ENCODE measurements around the gene IFNG. TPM values are rescaled to one million over a fixed set of nuclear protein-coding genes. Genes with fewer than 3 reads are reported as not detected.

Gene IFNG
- total and polyA plus RNA-seq, 7 experiments from 2014 or later = 0.38 to 52.6 (median 1.1) TPM; not detected in 2

DNA sequence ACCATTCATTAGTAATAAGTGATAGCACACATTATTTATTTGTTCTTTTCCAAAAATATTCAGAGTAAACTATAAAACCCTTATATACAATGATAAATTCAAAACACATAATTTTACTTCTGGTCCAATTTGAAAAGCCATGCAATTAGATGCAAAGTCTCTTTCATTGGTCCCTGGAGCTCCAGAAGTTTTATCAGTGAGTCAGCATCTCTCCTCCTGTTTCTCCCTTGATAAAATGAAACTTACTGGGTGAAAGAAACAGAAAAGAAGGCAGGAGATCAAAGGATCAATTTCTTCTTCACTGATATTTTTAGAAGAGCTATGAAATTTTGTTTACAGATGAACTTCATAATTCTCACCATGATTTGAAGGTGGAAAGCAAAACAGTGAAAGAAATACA is 47.5 kb downstream of the IFNG start:
- no peak for ATAC-seq
- no peak overlapping the region for H3K27ac ChIP-seq (ENCODE audit: low read depth, low read length)
- H3K4me3 Mint-ChIP-seq = no peak overlapping the region
- no peak for DNase-seq
- no peak overlapping the region for H3K27ac Mint-ChIP-seq
- H3K27me3 ChIP-seq (ENCODE audit: control insufficient read depth in 2 of 2, insufficient read depth in 2 of 2, low read length in 2 of 2) = no peaks in the 10 kb centered on the region
- no peaks in the 10 kb centered on the region for H3K36me3 ChIP-seq (ENCODE audit: control insufficient read depth in 2 of 3, insufficient read depth in 3 of 3, low read length in 3 of 3)
- H3K4me1 ChIP-seq (ENCODE audit: control insufficient read depth in 2 of 2, insufficient read depth in 2 of 2, low read length in 2 of 2) = peaks cover 0 to 12% of the 10 kb centered on the region in 2 donors
- intact Hi-C loops (cut with micrococcal nuclease) = loop anchor here in 1 of 2 donors (2.0 kb wide), 1 partner anchor 63 kb away; no protein-coding TSS in a partner anchor
- H3K36me3 Mint-ChIP-seq = peaks cover 0 to 14% (median 0%) of the 10 kb centered on the region in 5 donors
- peaks cover 0 to 3% (median 0%) of the 10 kb centered on the region in 11 donors for H3K9me3 Mint-ChIP-seq
- POLR2A ChIA-PET = no interaction called here
- H3K27me3 Mint-ChIP-seq = no peaks in the 10 kb centered on the region
- H3K4me3 ChIP-seq (ENCODE audit: low read length) = no peak overlapping the region
- H3K4me1 Mint-ChIP-seq = peaks cover 0 to 27% (median 0%) of the 10 kb centered on the region in 7 donors
- no peaks in the 10 kb centered on the region for H3K9me3 ChIP-seq (ENCODE audit: control insufficient read depth in 2 of 3, low read length in 3 of 3)
- CTCF ChIA-PET = no interaction called here

DNA sequence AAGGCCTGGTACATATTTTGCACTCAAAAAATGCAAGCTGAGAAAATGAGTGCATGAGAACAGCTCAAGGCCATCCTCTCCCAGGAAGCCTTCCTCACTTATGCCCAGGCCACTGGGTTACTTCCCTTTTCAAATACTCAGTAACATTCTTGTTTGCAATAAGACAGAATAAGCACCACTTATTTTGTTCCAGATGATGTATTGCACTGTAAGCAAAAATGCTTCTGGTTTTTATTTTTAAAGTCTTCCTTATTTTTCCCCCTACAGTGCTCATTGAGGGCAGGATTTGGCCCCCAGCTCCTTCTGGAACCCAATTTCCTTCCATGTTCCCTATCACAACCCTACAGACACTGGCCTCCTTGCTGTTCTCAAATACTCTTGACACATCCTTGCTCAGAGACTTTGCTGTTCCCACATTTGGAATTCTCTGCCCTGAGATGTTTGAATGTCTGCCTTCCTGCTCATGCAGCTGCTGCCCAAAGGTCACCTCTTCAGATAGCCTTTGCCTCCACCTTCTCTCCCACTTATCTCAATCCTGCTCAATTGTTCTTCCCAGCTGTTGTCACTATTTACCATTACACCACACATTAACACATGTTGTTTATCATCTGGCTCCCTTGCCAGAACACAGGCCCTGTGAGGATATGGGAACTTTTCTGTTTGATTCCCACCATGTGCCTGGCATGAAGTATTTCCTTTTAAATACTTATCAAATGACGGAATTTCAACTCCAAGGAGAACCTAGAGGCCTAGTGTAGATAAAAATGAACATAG is 49.9 kb downstream of the IFNG start:
- H3K27me3 ChIP-seq (ENCODE audit: control insufficient read depth in 2 of 2, insufficient read depth in 2 of 2, low read length in 2 of 2) = no peaks in the 10 kb centered on the region
- intact Hi-C loops (cut with micrococcal nuclease) = no loop called here
- CTCF ChIA-PET = no interaction called here
- no peaks in the 10 kb centered on the region for H3K9me3 ChIP-seq (ENCODE audit: control insufficient read depth in 2 of 3, low read length in 3 of 3)
- Mint-ChIP-seq H3K4me3 (no peak overlapping the region), H3K27me3 (no peaks in the 10 kb centered on the region), H3K27ac (no peak overlapping the region), H3K4me1 (peaks cover 0 to 12% (median 0%) of the 10 kb centered on the region in 7 donors), H3K9me3 (peaks cover 0 to 1% (median 0%) of the 10 kb centered on the region in 11 donors), H3K36me3 (peaks cover 0 to 5% (median 0%) of the 10 kb centered on the region in 5 donors)
- no peak overlapping the region for H3K27ac ChIP-seq (ENCODE audit: low read depth, low read length)
- no peaks in the 10 kb centered on the region for H3K36me3 ChIP-seq (ENCODE audit: control insufficient read depth in 2 of 3, insufficient read depth in 3 of 3, low read length in 3 of 3)
- POLR2A ChIA-PET = no interaction called here
- ATAC-seq = no peak
- H3K4me3 ChIP-seq (ENCODE audit: low read length) = no peak overlapping the region
- no peak for DNase-seq
- peaks cover 0 to 5% of the 10 kb centered on the region in 2 donors for H3K4me1 ChIP-seq (ENCODE audit: control insufficient read depth in 2 of 2, insufficient read depth in 2 of 2, low read length in 2 of 2)

DNA sequence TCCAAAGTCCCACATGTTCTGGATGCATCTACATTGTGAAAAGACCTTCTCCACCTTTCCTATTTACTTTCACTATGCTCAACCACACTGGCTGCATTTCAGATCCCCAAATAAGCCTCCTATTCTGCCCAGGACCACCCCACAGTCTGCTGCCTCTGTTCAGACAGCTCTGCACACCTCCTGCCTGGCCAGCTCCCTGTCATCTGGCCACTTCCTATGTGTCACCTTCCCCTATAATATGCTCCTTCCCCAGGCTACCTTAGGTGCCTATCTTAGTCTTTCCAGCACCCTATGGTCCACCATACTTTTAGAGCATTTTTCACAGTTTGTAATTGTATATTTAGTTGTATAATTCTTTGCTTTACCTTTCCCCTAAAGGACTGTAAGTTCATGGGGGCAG is 50.5 kb downstream of the IFNG start:
- H3K9me3 Mint-ChIP-seq = peaks cover 0 to 1% (median 0%) of the 10 kb centered on the region in 11 donors
- POLR2A ChIA-PET = no interaction called here
- no peak overlapping the region for H3K4me3 ChIP-seq (ENCODE audit: low read length)
- DNase-seq = no peak
- H3K4me1 Mint-ChIP-seq = peaks cover 0 to 12% (median 0%) of the 10 kb centered on the region in 7 donors
- peaks cover 0 to 5% (median 0%) of the 10 kb centered on the region in 5 donors for H3K36me3 Mint-ChIP-seq
- no peak overlapping the region for H3K27ac ChIP-seq (ENCODE audit: low read depth, low read length)
- CTCF ChIA-PET = no interaction called here
- no peak for ATAC-seq
- intact Hi-C loops (cut with micrococcal nuclease) = no loop called here
- no peaks in the 10 kb centered on the region for H3K9me3 ChIP-seq (ENCODE audit: control insufficient read depth in 2 of 3, low read length in 3 of 3)
- H3K27me3 Mint-ChIP-seq = no peaks in the 10 kb centered on the region
- H3K4me1 ChIP-seq (ENCODE audit: control insufficient read depth in 2 of 2, insufficient read depth in 2 of 2, low read length in 2 of 2) = peaks cover 0 to 5% of the 10 kb centered on the region in 2 donors
- no peak overlapping the region for H3K4me3 Mint-ChIP-seq
- no peak overlapping the region for H3K27ac Mint-ChIP-seq
- H3K36me3 ChIP-seq (ENCODE audit: control insufficient read depth in 2 of 3, insufficient read depth in 3 of 3, low read length in 3 of 3) = no peaks in the 10 kb centered on the region
- H3K27me3 ChIP-seq (ENCODE audit: control insufficient read depth in 2 of 2, insufficient read depth in 2 of 2, low read length in 2 of 2) = no peaks in the 10 kb centered on the region

DNA sequence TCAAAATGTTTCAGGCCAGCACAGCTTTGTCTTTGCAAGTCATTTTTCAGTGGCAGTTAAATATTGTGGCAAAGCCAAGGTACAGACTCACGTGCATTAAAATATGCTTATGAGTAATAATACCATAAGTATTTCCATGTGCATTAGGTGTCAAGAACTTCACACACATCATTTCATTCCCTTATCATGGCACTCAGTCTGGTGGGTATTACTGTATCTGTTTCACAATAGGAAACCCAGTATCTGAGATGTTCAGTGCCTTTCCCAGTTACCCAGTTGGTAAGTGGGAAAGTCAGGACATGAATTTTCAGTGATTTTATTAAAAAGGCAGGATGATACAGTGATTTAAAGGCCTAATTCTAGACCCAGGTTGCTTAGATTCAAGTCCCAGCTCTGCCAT is 52.9 kb downstream of the IFNG start:
- Histone ChIP-seq H3K4me3 (ENCODE audit: low read length) (no peak overlapping the region), H3K27me3 (ENCODE audit: control insufficient read depth in 2 of 2, insufficient read depth in 2 of 2, low read length in 2 of 2) (no peaks in the 10 kb centered on the region), H3K4me1 (ENCODE audit: control insufficient read depth in 2 of 2, insufficient read depth in 2 of 2, low read length in 2 of 2) (no peaks in the 10 kb centered on the region), H3K9me3 (ENCODE audit: control insufficient read depth in 2 of 3, low read length in 3 of 3) (no peaks in the 10 kb centered on the region), H3K36me3 (ENCODE audit: control insufficient read depth in 2 of 3, insufficient read depth in 3 of 3, low read length in 3 of 3) (no peaks in the 10 kb centered on the region), H3K27ac (ENCODE audit: low read depth, low read length) (no peak overlapping the region)
- ATAC-seq = no peak
- H3K27me3 Mint-ChIP-seq = no peaks in the 10 kb centered on the region
- no peak overlapping the region for H3K4me3 Mint-ChIP-seq
- H3K27ac Mint-ChIP-seq = no peak overlapping the region
- ChIA-PET CTCF (no interaction called here), POLR2A (no interaction called here)
- intact Hi-C loops (cut with micrococcal nuclease) = no loop called here
- H3K9me3 Mint-ChIP-seq = peaks cover 0 to 2% (median 0%) of the 10 kb centered on the region in 11 donors
- H3K36me3 Mint-ChIP-seq = no peaks in the 10 kb centered on the region
- H3K4me1 Mint-ChIP-seq = no peaks in the 10 kb centered on the region
- no peak for DNase-seq

DNA sequence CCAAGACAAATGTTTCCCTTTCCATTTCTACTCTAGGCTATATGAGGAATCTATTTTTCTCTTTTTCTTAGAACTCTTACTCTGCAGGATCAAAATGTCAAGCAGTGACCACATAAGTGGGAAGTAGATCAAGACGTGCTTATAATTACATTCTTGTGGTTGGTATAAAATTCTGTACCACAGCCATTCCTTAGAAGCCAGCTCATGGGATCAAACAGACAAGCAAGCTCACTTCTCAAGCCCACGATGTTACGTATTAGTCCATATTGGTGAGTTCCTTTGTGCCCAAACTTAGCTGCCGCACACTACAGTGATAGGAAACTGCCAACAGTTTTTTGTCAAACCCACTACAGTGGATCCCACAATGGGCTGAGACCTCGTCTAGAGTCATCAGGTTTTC is 53.4 kb downstream of the IFNG start:
- Histone ChIP-seq H3K36me3 (ENCODE audit: control insufficient read depth in 2 of 3, insufficient read depth in 3 of 3, low read length in 3 of 3) (no peaks in the 10 kb centered on the region), H3K9me3 (ENCODE audit: control insufficient read depth in 2 of 3, low read length in 3 of 3) (no peaks in the 10 kb centered on the region), H3K4me1 (ENCODE audit: control insufficient read depth in 2 of 2, insufficient read depth in 2 of 2, low read length in 2 of 2) (no peaks in the 10 kb centered on the region), H3K27me3 (ENCODE audit: control insufficient read depth in 2 of 2, insufficient read depth in 2 of 2, low read length in 2 of 2) (no peaks in the 10 kb centered on the region), H3K4me3 (ENCODE audit: low read length) (no peak overlapping the region), H3K27ac (ENCODE audit: low read depth, low read length) (no peak overlapping the region)
- DNase-seq (no peak), ATAC-seq (no peak)
- H3K4me1 Mint-ChIP-seq = no peaks in the 10 kb centered on the region
- POLR2A ChIA-PET = no interaction called here
- no peaks in the 10 kb centered on the region for H3K27me3 Mint-ChIP-seq
- CTCF ChIA-PET = no interaction called here
- no peak overlapping the region for H3K27ac Mint-ChIP-seq
- intact Hi-C loops (cut with micrococcal nuclease) = no loop called here
- peaks cover 0 to 2% (median 0%) of the 10 kb centered on the region in 11 donors for H3K9me3 Mint-ChIP-seq
- no peak overlapping the region for H3K4me3 Mint-ChIP-seq
- H3K36me3 Mint-ChIP-seq = no peaks in the 10 kb centered on the region

Other genes with a start within 250 kb of the IFNG start
- 1 to 10 TPM in 3 of 5 experiments, under 1 TPM in 2; 0.31 to 2.4 (median 1.5) TPM for gene IFNG-AS1, start 170.3 kb downstream of the IFNG start, total RNA-seq
- 1 to 10 TPM in 1 of 2 donors, under 1 TPM in 1; 0.17 to 2.2 TPM for gene IFNG-AS1, start 170.3 kb downstream of the IFNG start, polyA plus RNA-seq
- 1 to 10 TPM in 1 of 5 experiments, not detected in 4; 4.5 TPM for gene IL26, start 66.1 kb upstream of the IFNG start, total RNA-seq
- gene IL26, start 66.1 kb upstream of the IFNG start, polyA plus RNA-seq = not detected
- gene IL22, start 93.9 kb upstream of the IFNG start, total RNA-seq = 1 to 10 TPM in 1 of 5 experiments, not detected in 4; 1.8 TPM
- gene IL22, start 93.9 kb upstream of the IFNG start, polyA plus RNA-seq = not detected
- gene MDM1, start 172.6 kb upstream of the IFNG start, total RNA-seq = 10 to 100 TPM; 16.2 to 38.4 (median 23.4) TPM
- gene MDM1, start 172.6 kb upstream of the IFNG start, polyA plus RNA-seq = 10 to 100 TPM; 19.9 to 22.2 TPM

All from naive thymus-derived CD4-positive, alpha-beta T cell (primary cell).